Loucy (cell line): ENCODE data around the gene CRAMP1.

Experiments
- H2AFZ ChIP-seq: fragments of 200-600 bp; sonication (generic); 2 replicates; pipeline ENCODE4 v1.6.0; 2016; ENCODE audit warnings: antibody characterized with exemption, mild to moderate bottlenecking, low read length, moderate library complexity
- H3F3A ChIP-seq: fragments of 200-600 bp; 2 replicates; pipeline ENCODE4 v1.6.0; 2016; ENCODE audit warnings: antibody characterized with exemption, low read depth, mild to moderate bottlenecking
- H3K27me3 ChIP-seq: fragments of 200-600 bp; sonication (generic); 2 replicates; pipeline ENCODE4 v1.6.1; 2014; ENCODE audit warnings: low read length, mild to moderate bottlenecking; ENCODE audit not compliant: insufficient read depth, poor library complexity, severe bottlenecking
- H3K36me3 ChIP-seq: fragments of 200-600 bp; sonication (generic); 2 replicates; pipeline ENCODE4 v1.6.1; 2016; ENCODE audit warnings: low read length; ENCODE audit not compliant: insufficient read depth
- H3K4me1 ChIP-seq: fragments of 200-600 bp; sonication (generic); 2 replicates; pipeline ENCODE4 v1.5.1; 2014; ENCODE audit warnings: low read length, mild to moderate bottlenecking; ENCODE audit not compliant: insufficient read depth, poor library complexity, severe bottlenecking
- H3K4me2 ChIP-seq: fragments of 200-600 bp; sonication (generic); 2 replicates; pipeline ENCODE4 v1.6.0; 2014; ENCODE audit warnings: antibody characterized with exemption, low read length, low read depth, mild to moderate bottlenecking; ENCODE audit not compliant: poor library complexity, severe bottlenecking
- H3K4me3 ChIP-seq: fragments of 200-600 bp; sonication (generic); 2 replicates; pipeline ENCODE4 v1.5.1; 2014; ENCODE audit warnings: low read length, mild to moderate bottlenecking, mixed read lengths; ENCODE audit not compliant: poor library complexity, severe bottlenecking
- H3K79me2 ChIP-seq: fragments of 200-600 bp; sonication (generic); 2 replicates; pipeline ENCODE4 v1.6.1; 2014; ENCODE audit warnings: low read length; ENCODE audit not compliant: insufficient read depth
- H3K9ac ChIP-seq: fragments of 200-600 bp; sonication (generic); 2 replicates; pipeline ENCODE4 v1.6.0; 2014; ENCODE audit warnings: mild to moderate bottlenecking, low read depth, low read length, moderate library complexity; ENCODE audit not compliant: poor library complexity, severe bottlenecking
- H3K9me2 ChIP-seq: fragments of 200-600 bp; sonication (generic); replicated peaks from 2 replicates; pipeline ENCODE4 v1.6.1; 2016; ENCODE audit warnings: low read depth, low read length, mixed read lengths
- H3K9me3 ChIP-seq: fragments of 200-600 bp; sonication (generic); 2 replicates; pipeline ENCODE4 v1.6.1; 2014; ENCODE audit warnings: mild to moderate bottlenecking, antibody characterized with exemption, low read length, low read depth; ENCODE audit not compliant: insufficient read depth
- H4K20me1 ChIP-seq: fragments of 200-600 bp; sonication (generic); 2 replicates; pipeline ENCODE4 v1.6.0; 2014; ENCODE audit warnings: antibody characterized with exemption, low read length, mild to moderate bottlenecking; ENCODE audit not compliant: insufficient read depth, poor library complexity, severe bottlenecking
- CTCF ChIP-seq: fragments of 200-600 bp; sonication (generic); conservative IDR thresholded peaks from 2 replicates; pipeline ENCODE4 v1.5.1; 2014; ENCODE audit warnings: mild to moderate bottlenecking, antibody characterized with exemption, low read length
- EZH2phosphoT487 ChIP-seq: fragments of 200-600 bp; IDR thresholded peaks from 2 replicates; pipeline ENCODE4 v1.6.1; 2018; ENCODE audit warnings: antibody characterized with exemption, mild to moderate bottlenecking, moderate library complexity, borderline replicate concordance

Gene CRAMP1

GRCh38 chr16:1601489-1601888 lies 10.7 kb upstream of the CRAMP1 start:
- no peaks in the 10 kb centered on the region for H3K36me3 ChIP-seq
- no peaks in the 10 kb centered on the region for H3K27me3 ChIP-seq
- no peaks in the 10 kb centered on the region for H3K4me1 ChIP-seq
- no peak overlapping the region for H3K4me3 ChIP-seq
- TF ChIP-seq CTCF (no peak), EZH2phosphoT487 (no peak)
- H3K79me2 ChIP-seq, result no peaks in the 10 kb centered on the region
- H3K9me3 ChIP-seq, result no peaks in the 10 kb centered on the region
- no peak overlapping the region for H2AFZ ChIP-seq
- H3K9me2 ChIP-seq, result no peaks in the 10 kb centered on the region
- no peaks in the 10 kb centered on the region for H3F3A ChIP-seq
- H3K4me2 ChIP-seq, result no peak overlapping the region
- H3K9ac ChIP-seq, result no peak overlapping the region
- no peaks in the 10 kb centered on the region for H4K20me1 ChIP-seq

- no peaks in the 10 kb centered on the region for H3K36me3 ChIP-seq
Measured at GRCh38 chr16:1602285-1602684, 9.9 kb upstream of the CRAMP1 start.

GRCh38 chr16:1606774-1607173 lies 5.4 kb upstream of the CRAMP1 start:
- Histone ChIP-seq H3K4me3 (no peak overlapping the region), H3K9ac (no peak overlapping the region), H3K27me3 (no peaks in the 10 kb centered on the region), H3K36me3 (no peaks in the 10 kb centered on the region), H2AFZ (no peak overlapping the region), H3K9me3 (no peaks in the 10 kb centered on the region), H3K4me1 (peaks cover 7% of the 10 kb centered on the region), H3K9me2 (no peaks in the 10 kb centered on the region), H3K79me2 (peaks cover 5% of the 10 kb centered on the region; the same call in 1 of the 2 replicates), H3K4me2 (no peak overlapping the region), H3F3A (no peaks in the 10 kb centered on the region), H4K20me1 (no peaks in the 10 kb centered on the region)
- no peak for TF ChIP-seq CTCF
- no peak for TF ChIP-seq EZH2phosphoT487

More at GRCh38 chr16:1602285-1602684, 9.9 kb upstream of the CRAMP1 start:
- no peaks in the 10 kb centered on the region for H3K4me1 ChIP-seq
- H4K20me1 ChIP-seq, result no peaks in the 10 kb centered on the region
- H3K27me3 ChIP-seq, result no peaks in the 10 kb centered on the region
- no peak overlapping the region for H3K4me3 ChIP-seq
- no peak overlapping the region for H3K4me2 ChIP-seq
- no peak overlapping the region for H3K9ac ChIP-seq
- H3K9me3 ChIP-seq, result no peaks in the 10 kb centered on the region
- no peak overlapping the region for H2AFZ ChIP-seq
- H3K9me2 ChIP-seq, result no peaks in the 10 kb centered on the region
- TF ChIP-seq EZH2phosphoT487, result no peak
- no peak for TF ChIP-seq CTCF
- no peaks in the 10 kb centered on the region for H3K79me2 ChIP-seq
- no peaks in the 10 kb centered on the region for H3F3A ChIP-seq
